H9 (cell line): ENCODE measurements around the gene SLC26A5. TPM values are rescaled to one million over a fixed set of nuclear protein-coding genes. Genes with fewer than 3 reads are reported as not detected.

Source experiments
- DNase-seq: peaks from one replicate; pipeline ENCODE4 v3.0.0-alpha.2; 2017
- H2AFZ ChIP-seq: one replicate; pipeline ENCODE4 v1.6.1; 2013; ENCODE audit warnings: mild to moderate bottlenecking, low read length, control low read depth, moderate library complexity
- H2AK5ac ChIP-seq: 2 replicates; pipeline ENCODE4 v1.6.1; 2013; ENCODE audit warnings: low read length, control low read depth, mixed read lengths; ENCODE audit not compliant: insufficient read length
- H2BK120ac ChIP-seq: one replicate; pipeline ENCODE4 v1.6.1; 2013; ENCODE audit warnings: low read depth, mild to moderate bottlenecking, low read length, control low read depth, inconsistent platforms; ENCODE audit not compliant: poor library complexity, severe bottlenecking
- H2BK12ac ChIP-seq: 2 replicates; pipeline ENCODE4 v1.6.1; 2013; ENCODE audit warnings: low read length, control low read depth, mixed read lengths, low read depth; ENCODE audit not compliant: insufficient read length
- H2BK15ac ChIP-seq: 2 replicates; pipeline ENCODE4 v1.6.1; 2013; ENCODE audit warnings: low read depth, low read length, control low read depth
- H2BK20ac ChIP-seq: one replicate; pipeline ENCODE4 v1.6.1; 2013; ENCODE audit warnings: low read depth, mild to moderate bottlenecking, low read length, control low read depth, inconsistent platforms; ENCODE audit not compliant: poor library complexity, severe bottlenecking
- H2BK5ac ChIP-seq: 2 replicates; pipeline ENCODE4 v1.6.1; 2013; ENCODE audit warnings: low read length, control low read depth, mixed read lengths; ENCODE audit not compliant: insufficient read length
- H3K14ac ChIP-seq: 2 replicates; pipeline ENCODE4 v1.6.1; 2013; ENCODE audit warnings: low read length, control low read depth; ENCODE audit not compliant: insufficient read depth
- H3K18ac ChIP-seq: 2 replicates; pipeline ENCODE4 v1.6.1; 2013; ENCODE audit warnings: low read depth, mild to moderate bottlenecking, mixed read lengths, low read length, control low read depth; ENCODE audit not compliant: insufficient read length
- H3K23ac ChIP-seq: 2 replicates; pipeline ENCODE4 v1.6.1; 2013; ENCODE audit warnings: low read length, control low read depth, mixed read lengths, low read depth; ENCODE audit not compliant: insufficient read length
- H3K23me2 ChIP-seq: 2 replicates; pipeline ENCODE4 v1.6.1; 2013; ENCODE audit warnings: low read depth, mild to moderate bottlenecking, mixed read lengths, low read length, control low read depth; ENCODE audit not compliant: insufficient read length, poor library complexity, severe bottlenecking
- H3K27ac ChIP-seq: 2 replicates; pipeline ENCODE4 v1.5.1; 2013; ENCODE audit warnings: low read length, control low read depth, mixed read lengths, low read depth; ENCODE audit not compliant: insufficient read length
- H3K27me3 ChIP-seq: 2 replicates; pipeline ENCODE4 v1.6.1; 2013; ENCODE audit warnings: low read length, control low read depth, inconsistent platforms; ENCODE audit not compliant: insufficient read depth
- H3K4ac ChIP-seq: 2 replicates; pipeline ENCODE4 v1.6.1; 2013; ENCODE audit warnings: low read depth, mild to moderate bottlenecking, control low read depth, inconsistent platforms, low read length, moderate library complexity
- H3K4me1 ChIP-seq: 2 replicates; pipeline ENCODE4 v1.6.1; 2013; ENCODE audit warnings: low read length, control low read depth, inconsistent platforms; ENCODE audit not compliant: insufficient read depth
- H3K4me2 ChIP-seq: 2 replicates; pipeline ENCODE4 v1.6.1; 2013; ENCODE audit warnings: low read length, control low read depth, mixed read lengths; ENCODE audit not compliant: insufficient read length, insufficient read depth
- H3K56ac ChIP-seq: 2 replicates; pipeline ENCODE4 v1.6.1; 2013; ENCODE audit warnings: low read depth, mild to moderate bottlenecking, mixed read lengths, low read length, control low read depth; ENCODE audit not compliant: insufficient read length
- H3K79me1 ChIP-seq: 2 replicates; pipeline ENCODE4 v1.6.1; 2013; ENCODE audit warnings: low read depth, mild to moderate bottlenecking, moderate library complexity, low read length, control low read depth, inconsistent platforms; ENCODE audit not compliant: insufficient read depth, poor library complexity, severe bottlenecking
- H3K79me2 ChIP-seq: 2 replicates; pipeline ENCODE4 v1.6.1; 2013; ENCODE audit warnings: low read length, control low read depth, inconsistent platforms; ENCODE audit not compliant: insufficient read depth
- H3K9ac ChIP-seq: 2 replicates; pipeline ENCODE4 v1.6.1; 2013; ENCODE audit warnings: low read length, control low read depth, mixed read lengths; ENCODE audit not compliant: insufficient read length; ENCODE audit errors: extremely low read depth
- H3K9me3 ChIP-seq: one replicate; pipeline ENCODE4 v1.6.1; 2013; ENCODE audit warnings: low read depth, low read length, inconsistent platforms; ENCODE audit not compliant: control insufficient read depth
- H3T11ph ChIP-seq: one replicate; pipeline ENCODE4 v1.6.1; 2013; ENCODE audit warnings: mild to moderate bottlenecking, low read length, control low read depth, inconsistent platforms
- H4K20me1 ChIP-seq: one replicate; pipeline ENCODE4 v1.6.1; 2013; ENCODE audit not compliant: control insufficient read depth, insufficient read length, insufficient read depth
- H4K5ac ChIP-seq: 2 replicates; pipeline ENCODE4 v1.6.1; 2013; ENCODE audit warnings: low read depth, mild to moderate bottlenecking, mixed read lengths, low read length, control low read depth; ENCODE audit not compliant: insufficient read length
- H4K8ac ChIP-seq: replicated peaks from 2 replicates; pipeline ENCODE4 v1.6.1; 2013; ENCODE audit warnings: low read length, control low read depth, mixed read lengths, low read depth; ENCODE audit not compliant: insufficient read length
- H4K91ac ChIP-seq: 2 replicates; pipeline ENCODE4 v1.6.1; 2013; ENCODE audit warnings: low read depth, mild to moderate bottlenecking, moderate library complexity, mixed read lengths, low read length, control low read depth; ENCODE audit not compliant: insufficient read length
- H3K27ac Mint-ChIP-seq, 3 experiments: 2 replicates in 2 of 3; 3 replicates in 1 of 3; pipeline ENCODE4 v1.8.0; 2020 to 2021; ENCODE audit warnings: mixed read lengths in 3 of 3, mild to moderate bottlenecking in 1 of 3, moderate library complexity in 1 of 3
- H3K27me3 Mint-ChIP-seq: 2 replicates; pipeline ENCODE4 v1.8.0; 2021; ENCODE audit warnings: low read depth, mild to moderate bottlenecking, moderate library complexity, mixed read lengths
- H3K36me3 Mint-ChIP-seq, 3 experiments: 2 replicates in 2 of 3; 3 replicates in 1 of 3; pipeline ENCODE4 v1.8.0; 2020 to 2021; ENCODE audit warnings: low read depth in 3 of 3, mixed read lengths in 3 of 3; ENCODE audit not compliant: insufficient read depth in 1 of 3
- H3K4me1 Mint-ChIP-seq, 2 experiments: 2 replicates each; pipeline ENCODE4 v1.8.0; 2020; ENCODE audit warnings: mixed read lengths in 2 of 2
- H3K4me3 Mint-ChIP-seq, 2 experiments: 2 replicates in 1 of 2; 3 replicates in 1 of 2; pipeline ENCODE4 v1.8.0; 2020 to 2021; ENCODE audit warnings: mild to moderate bottlenecking in 2 of 2, mixed read lengths in 2 of 2, moderate library complexity in 1 of 2
- H3K9me3 Mint-ChIP-seq, 2 experiments: 2 replicates in 1 of 2; 3 replicates in 1 of 2; pipeline ENCODE4 v1.8.0; 2020; ENCODE audit warnings: mild to moderate bottlenecking in 2 of 2, mixed read lengths in 2 of 2, moderate library complexity in 1 of 2
- CTCF ChIP-seq: fragments of 200-600 bp; sonication (generic); conservative IDR thresholded peaks from 3 replicates; pipeline ENCODE4 v1.8.0; 2021; ENCODE audit warnings: antibody characterized with exemption, mild to moderate bottlenecking
- WGBS: extraction: QIAGEN DNeasy Blood & Tissue Kit; methylation state at CpG from one replicate; pipeline ENCODE4 v1.1.7; 2013; ENCODE audit warnings: missing lambda C conversion rate, low lambda C conversion rate, mixed read lengths; ENCODE audit not compliant: insufficient read length; ENCODE audit errors: extremely low coverage; 5-methylcytosine and 5-hydroxymethylcytosine counted together
- total RNA-seq: library from RNA; stranded (reverse); gene quantifications from 2 replicates; pipeline ENCODE4 v1.2.1, GENCODE V29; 2021

SLC26A5 gene
- total RNA-seq, 1 experiment from 2014 or later: not detected

DNA sequence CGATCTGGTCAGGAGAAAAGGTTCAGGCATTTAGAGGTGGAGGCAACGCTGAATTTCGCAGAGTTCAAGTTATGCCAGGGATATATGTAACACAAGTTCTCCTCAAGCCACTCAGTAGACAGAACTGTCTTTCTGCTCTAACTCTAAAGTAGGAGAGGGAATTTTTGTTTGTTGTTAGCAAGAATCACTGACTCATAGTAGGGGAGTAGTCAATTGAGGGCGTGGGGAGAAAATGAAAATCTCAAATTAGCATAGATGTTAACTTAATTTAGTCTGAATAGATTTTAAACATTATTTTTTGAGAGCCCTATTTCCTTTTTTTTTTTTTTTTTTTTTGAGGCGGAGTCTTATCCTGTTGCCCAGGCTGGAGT, 64.0 kb downstream of the SLC26A5 start:
- Histone ChIP-seq H2BK15ac (no peak overlapping the region), H3K4me2 (no peak overlapping the region), H2BK20ac (no peak overlapping the region), H2BK5ac (no peak overlapping the region), H3K56ac (no peak overlapping the region), H3K23ac (no peak overlapping the region), H3K18ac (no peak overlapping the region), H2AK5ac (no peak overlapping the region), H3K9me3 (no peaks in the 10 kb centered on the region), H3K14ac (no peak overlapping the region), H3K23me2 (no peaks in the 10 kb centered on the region), H3K79me1 (no peaks in the 10 kb centered on the region), H2BK12ac (no peak overlapping the region), H4K5ac (no peak overlapping the region), H3T11ph (no peak overlapping the region), H2AFZ (no peak overlapping the region), H3K9ac (no peak overlapping the region), H3K27ac (no peak overlapping the region), H3K4me1 (no peaks in the 10 kb centered on the region), H2BK120ac (no peak overlapping the region), H4K20me1 (no peaks in the 10 kb centered on the region), H4K8ac (no peak overlapping the region), H4K91ac (no peak overlapping the region), H3K4ac (no peak overlapping the region), H3K79me2 (no peaks in the 10 kb centered on the region), H3K27me3 (no peaks in the 10 kb centered on the region)
- no CpG with 5 or more reads among the region's 5 CpGs for WGBS
- no peaks in the 10 kb centered on the region for H3K36me3 Mint-ChIP-seq
- no peak for DNase-seq
- H3K27ac Mint-ChIP-seq: no peak overlapping the region
- no peak for TF ChIP-seq CTCF
- H3K4me1 Mint-ChIP-seq: no peaks in the 10 kb centered on the region
- no peak overlapping the region for H3K4me3 Mint-ChIP-seq
- no peaks in the 10 kb centered on the region for H3K9me3 Mint-ChIP-seq
- peaks cover 3% of the 10 kb centered on the region; the same call in 1 of the 2 replicates for H3K27me3 Mint-ChIP-seq
